Hepatocyte (in vitro differentiated cells): Measurements from ENCODE around the gene ATP8B4. TPM values are rescaled to one million over a fixed set of nuclear protein-coding genes. Genes with fewer than 3 reads are reported as not detected.

ENCODE experiments used
- DNase-seq: peaks from one replicate; pipeline ENCODE4 v3.0.0-alpha.2; 2016; ENCODE audit warnings: low spot score
- H2AFZ ChIP-seq: fragments of 200-600 bp; sonication (generic); 2 replicates; pipeline ENCODE4 v1.6.0; 2016; ENCODE audit warnings: antibody characterized with exemption, mild to moderate bottlenecking
- H3K27ac ChIP-seq: fragments of 200-600 bp; sonication (generic); 2 replicates; pipeline ENCODE4 v1.5.1; 2016; ENCODE audit warnings: mild to moderate bottlenecking
- H3K27me3 ChIP-seq: fragments of 200-600 bp; sonication (generic); 2 replicates; pipeline ENCODE4 v1.6.1; 2016
- H3K36me3 ChIP-seq: fragments of 200-600 bp; sonication (generic); replicated peaks from 2 replicates; pipeline ENCODE4 v1.5.1; 2016; ENCODE audit warnings: low read depth; ENCODE audit not compliant: insufficient read depth
- H3K4me1 ChIP-seq: fragments of 200-600 bp; sonication (generic); 2 replicates; pipeline ENCODE4 v1.5.1; 2016; ENCODE audit warnings: mild to moderate bottlenecking, moderate library complexity; ENCODE audit not compliant: insufficient read depth
- H3K4me2 ChIP-seq: fragments of 200-600 bp; sonication (generic); 2 replicates; pipeline ENCODE4 v1.6.0; 2016
- H3K4me3 ChIP-seq: fragments of 200-600 bp; sonication (generic); 2 replicates; pipeline ENCODE4 v1.5.1; 2016; ENCODE audit warnings: mild to moderate bottlenecking
- H3K79me2 ChIP-seq: fragments of 200-600 bp; sonication (generic); 2 replicates; pipeline ENCODE4 v1.6.0; 2017; ENCODE audit warnings: mild to moderate bottlenecking
- H3K9me2 ChIP-seq: fragments of 200-600 bp; sonication (generic); replicated peaks from 2 replicates; pipeline ENCODE4 v1.6.0; 2017; ENCODE audit warnings: mild to moderate bottlenecking; ENCODE audit not compliant: insufficient read depth
- H3K9me3 ChIP-seq: fragments of 200-600 bp; sonication (generic); 2 replicates; pipeline ENCODE4 v1.5.1; 2016; ENCODE audit warnings: low read depth, mild to moderate bottlenecking
- H4K20me1 ChIP-seq: fragments of 200-600 bp; sonication (generic); 2 replicates; pipeline ENCODE4 v1.6.0; 2016; ENCODE audit warnings: mild to moderate bottlenecking; ENCODE audit not compliant: insufficient read depth, poor library complexity, severe bottlenecking
- EZH2 ChIP-seq: fragments of 200-600 bp; sonication (generic); IDR thresholded peaks from 2 replicates; pipeline ENCODE4 v1.6.1; 2016; ENCODE audit warnings: antibody characterized with exemption, mild to moderate bottlenecking, borderline replicate concordance
- EZH2phosphoT487 ChIP-seq: fragments of 200-600 bp; sonication (generic); IDR thresholded peaks from one replicate; pipeline ENCODE4 v1.6.1; 2018; ENCODE audit warnings: antibody characterized with exemption, mild to moderate bottlenecking, low read depth, moderate library complexity; ENCODE audit not compliant: unreplicated experiment, severe bottlenecking
- WGBS: methylation state at CpG from one replicate; pipeline ENCODE4 v1.1.6; 2016; ENCODE audit warnings: low lambda C conversion rate; ENCODE audit errors: missing lambda C conversion rate; 5-methylcytosine and 5-hydroxymethylcytosine counted together
- polyA plus RNA-seq: library from polyadenylated mRNA; unstranded; fragments of >200 nt; fragmentation: Nextera tagmentation; extraction: Ambion mirVana; gene quantifications from 2 replicates; pipeline ENCODE4 v1.2.1, GENCODE V29; 2016
- total RNA-seq: library from RNA; depleted of rRNA; stranded (reverse); fragments of >200 nt; gene quantifications from 2 replicates; pipeline ENCODE4 v1.2.3, GENCODE V29; 2014
- TF ChIP-seq, protein P1 (sequence below): fragments of 200-600 bp; sonication (generic); IDR thresholded peaks from 2 replicates; pipeline ENCODE4 v1.5.1; 2016; ENCODE audit warnings: antibody characterized with exemption, mild to moderate bottlenecking; ENCODE audit not compliant: poor library complexity

The ATP8B4 gene
- total and polyA plus RNA-seq, 2 experiments from 2014 or later = 1.3 to 9.5 TPM

GRCh38 chr15:50127255-50127777 lies 8.3 kb upstream of the ATP8B4 start:
- no peaks in the 10 kb centered on the region for H3K27me3 ChIP-seq
- H3K36me3 ChIP-seq = no peaks in the 10 kb centered on the region
- H3K79me2 ChIP-seq = no peaks in the 10 kb centered on the region
- no peaks in the 10 kb centered on the region for H4K20me1 ChIP-seq
- DNase-seq = no peak
- no peaks in the 10 kb centered on the region for H3K4me1 ChIP-seq
- H3K4me2 ChIP-seq = no peak overlapping the region
- no peaks in the 10 kb centered on the region for H3K9me2 ChIP-seq
- H3K4me3 ChIP-seq = no peak overlapping the region
- no peak overlapping the region for H2AFZ ChIP-seq
- no peak overlapping the region for H3K27ac ChIP-seq
- 80% methylated on average over 4 of the region's 4 CpGs for WGBS
- H3K9me3 ChIP-seq = no peaks in the 10 kb centered on the region
- no peak for TF ChIP-seq EZH2
- no peak for TF ChIP-seq EZH2phosphoT487
- TF ChIP-seq, protein P1, sequence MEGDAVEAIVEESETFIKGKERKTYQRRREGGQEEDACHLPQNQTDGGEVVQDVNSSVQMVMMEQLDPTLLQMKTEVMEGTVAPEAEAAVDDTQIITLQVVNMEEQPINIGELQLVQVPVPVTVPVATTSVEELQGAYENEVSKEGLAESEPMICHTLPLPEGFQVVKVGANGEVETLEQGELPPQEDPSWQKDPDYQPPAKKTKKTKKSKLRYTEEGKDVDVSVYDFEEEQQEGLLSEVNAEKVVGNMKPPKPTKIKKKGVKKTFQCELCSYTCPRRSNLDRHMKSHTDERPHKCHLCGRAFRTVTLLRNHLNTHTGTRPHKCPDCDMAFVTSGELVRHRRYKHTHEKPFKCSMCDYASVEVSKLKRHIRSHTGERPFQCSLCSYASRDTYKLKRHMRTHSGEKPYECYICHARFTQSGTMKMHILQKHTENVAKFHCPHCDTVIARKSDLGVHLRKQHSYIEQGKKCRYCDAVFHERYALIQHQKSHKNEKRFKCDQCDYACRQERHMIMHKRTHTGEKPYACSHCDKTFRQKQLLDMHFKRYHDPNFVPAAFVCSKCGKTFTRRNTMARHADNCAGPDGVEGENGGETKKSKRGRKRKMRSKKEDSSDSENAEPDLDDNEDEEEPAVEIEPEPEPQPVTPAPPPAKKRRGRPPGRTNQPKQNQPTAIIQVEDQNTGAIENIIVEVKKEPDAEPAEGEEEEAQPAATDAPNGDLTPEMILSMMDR = no peak

DNA sequence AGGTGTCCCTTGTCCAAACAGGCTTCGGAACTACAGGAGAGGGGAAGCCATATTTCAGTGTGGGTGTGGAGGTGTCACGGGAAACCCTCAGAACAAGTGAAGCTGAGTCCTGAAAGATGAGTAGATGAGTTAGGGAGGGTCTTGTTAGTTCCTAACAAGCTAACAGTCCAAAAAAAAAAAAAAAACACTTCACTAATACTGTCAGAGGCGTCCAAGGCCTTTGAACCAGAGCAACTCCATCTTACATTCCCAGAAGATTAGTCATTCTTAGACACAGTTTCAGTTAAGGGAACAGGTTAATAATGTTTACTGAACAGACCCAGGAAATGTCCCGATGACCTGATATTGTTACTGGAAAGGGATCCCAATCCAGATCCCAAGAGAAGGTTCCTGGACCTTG lies 7.0 kb upstream of the ATP8B4 start:
- DNase-seq = no peak
- H3K4me2 ChIP-seq = no peak overlapping the region
- 87% methylated on average over 4 of the region's 4 CpGs for WGBS
- TF ChIP-seq EZH2 = no peak
- TF ChIP-seq, protein P1 = no peak
- TF ChIP-seq EZH2phosphoT487 = no peak
- no peak overlapping the region for H3K4me3 ChIP-seq
- H3K9me3 ChIP-seq = no peaks in the 10 kb centered on the region
- H2AFZ ChIP-seq = no peak overlapping the region
- H3K79me2 ChIP-seq = no peaks in the 10 kb centered on the region
- H3K27ac ChIP-seq = no peak overlapping the region
- H4K20me1 ChIP-seq = no peaks in the 10 kb centered on the region
- H3K9me2 ChIP-seq = no peaks in the 10 kb centered on the region
- H3K36me3 ChIP-seq = no peaks in the 10 kb centered on the region
- H3K4me1 ChIP-seq = no peaks in the 10 kb centered on the region
- no peaks in the 10 kb centered on the region for H3K27me3 ChIP-seq

- H3K4me3 ChIP-seq = no peak overlapping the region
- no peaks in the 10 kb centered on the region for H3K27me3 ChIP-seq
- H3K27ac ChIP-seq = no peak overlapping the region
Observed at GRCh38 chr15:50124631-50125030, 5.6 kb upstream of the ATP8B4 start.

More at GRCh38 chr15:50124631-50125030, 5.6 kb upstream of the ATP8B4 start:
- Histone ChIP-seq H3K36me3 (no peaks in the 10 kb centered on the region), H3K9me2 (no peaks in the 10 kb centered on the region), H3K4me1 (no peaks in the 10 kb centered on the region), H3K9me3 (no peaks in the 10 kb centered on the region), H3K79me2 (no peaks in the 10 kb centered on the region), H3K4me2 (no peak overlapping the region), H4K20me1 (no peaks in the 10 kb centered on the region), H2AFZ (no peak overlapping the region)
- DNase-seq = no peak
- TF ChIP-seq EZH2phosphoT487 (no peak), EZH2 (no peak)
- TF ChIP-seq, protein P1 = no peak
